Activated naive CD8-positive, alpha-beta T cell treated with anti-CD3 and anti-CD28 coated beads, Interleukin-2, amount 50 U/mL, for 16 hours (primary cell): Measurements from ENCODE around the gene TES.
"Not testable (repeated sequence)": the region's sequence is repeated elsewhere in the genome, so short reads cannot be mapped to it uniquely, and the experiment has no call there.

Source experiments
- DNase-seq: peaks from one replicate; pipeline ENCODE4 v3.0.0-alpha.2; 2020; ENCODE audit warnings: low read depth, low spot score

TES gene

DNA sequence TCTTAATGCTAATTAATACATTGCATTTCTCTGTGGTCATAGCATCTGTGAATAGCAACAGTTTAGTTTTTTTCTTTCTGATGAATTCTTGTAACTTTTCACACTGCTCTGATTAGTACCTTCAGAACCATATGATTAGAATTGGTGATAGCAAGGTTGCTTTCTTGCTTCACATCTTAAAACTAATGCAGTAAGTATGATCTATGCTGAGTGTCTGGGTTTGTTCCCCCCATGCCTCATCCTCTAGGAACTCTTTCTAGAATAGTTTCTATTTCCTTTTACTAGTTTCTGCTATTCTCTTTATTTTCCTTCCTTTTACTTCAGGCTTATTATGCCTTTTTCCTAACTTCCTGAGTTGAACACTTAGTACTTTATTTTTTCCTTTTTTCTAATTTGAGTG is 32.4 kb downstream of the TES start:
- DNase-seq: no peak

DNA sequence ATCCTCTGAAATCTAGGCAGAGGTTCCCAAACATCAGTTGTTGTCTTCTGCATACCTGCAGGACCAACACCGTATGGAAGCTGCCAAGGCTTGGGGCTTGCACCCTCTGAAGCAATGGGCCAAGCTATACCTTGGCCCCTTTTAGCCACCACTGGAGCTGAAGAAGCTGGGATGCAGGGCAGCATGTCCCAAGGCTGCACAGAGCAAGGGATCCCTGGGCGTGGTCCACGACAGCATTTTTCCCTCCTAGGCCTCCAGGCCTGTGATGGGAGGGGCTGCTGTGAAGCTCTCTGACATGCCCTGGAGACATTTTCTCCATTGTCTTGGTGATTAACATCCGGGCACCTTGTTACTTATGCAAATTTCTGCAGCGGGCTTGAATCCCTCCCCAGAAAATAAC is 34.5 kb downstream of the TES start:
- not testable (repeated sequence) for DNase-seq

DNA sequence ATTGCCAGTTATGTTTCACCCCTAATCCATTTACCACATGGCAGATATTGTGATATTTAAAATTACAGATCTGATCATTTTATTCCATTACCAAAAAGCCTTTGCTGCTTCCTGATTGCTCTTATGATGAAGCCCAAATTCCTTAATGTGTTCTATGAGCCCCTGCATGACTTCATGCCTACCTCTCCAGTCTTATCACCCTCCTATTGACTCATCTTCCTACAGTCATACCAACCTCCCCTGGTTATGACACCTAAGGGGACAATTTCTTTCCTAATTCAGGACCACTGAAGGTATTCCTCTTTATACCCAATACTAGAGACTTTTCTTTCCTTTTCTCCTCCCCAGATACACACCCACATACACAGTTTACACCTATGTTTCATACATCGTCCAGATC is 36.0 kb downstream of the TES start:
- DNase-seq: no peak

GRCh38 chr7:116249969-116250553 is 39.7 kb downstream of the TES start:
- DNase-seq: no peak

- no peak for DNase-seq
Observed at GRCh38 chr7:116251675-116252074, 41.3 kb downstream of the TES start.

DNA sequence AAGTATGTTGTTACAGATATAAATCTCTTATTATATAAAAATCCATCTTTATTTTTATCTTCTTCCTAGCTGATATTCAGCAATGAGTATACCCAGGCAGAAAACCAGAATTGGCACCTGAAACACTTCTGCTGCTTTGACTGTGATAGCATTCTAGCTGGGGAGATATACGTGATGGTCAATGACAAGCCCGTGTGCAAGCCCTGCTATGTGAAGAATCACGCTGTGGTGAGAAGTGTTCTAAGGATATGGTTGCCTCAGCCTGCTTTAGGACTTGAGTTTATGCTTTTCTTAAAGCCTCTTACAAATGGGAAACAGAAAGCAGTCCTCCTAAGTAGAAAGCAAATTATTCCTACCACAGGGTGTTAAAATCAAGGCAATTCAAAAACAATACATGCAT is 41.9 kb downstream of the TES start:
- no peak for DNase-seq

GRCh38 chr7:116257156-116257555 is 46.8 kb downstream of the TES start:
- no peak for DNase-seq

DNA sequence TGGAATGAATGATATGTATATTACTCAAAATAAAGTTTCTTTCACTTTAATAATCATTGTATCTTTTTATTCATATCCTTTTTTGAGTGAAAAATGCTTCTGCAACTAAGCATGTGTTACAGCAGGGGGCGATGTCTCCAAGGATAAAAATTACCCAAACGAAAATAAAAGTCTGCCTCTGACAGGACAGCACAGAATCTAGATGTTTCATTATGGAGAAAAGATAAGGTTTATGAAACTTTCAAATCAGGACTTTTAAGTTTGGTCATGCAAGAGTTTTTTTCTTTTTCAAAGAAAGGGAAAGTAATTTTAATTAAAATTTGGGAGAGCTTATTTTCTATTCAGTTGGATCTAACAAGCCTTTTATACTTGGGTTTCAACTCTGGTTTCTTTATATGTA is 48.4 kb downstream of the TES start:
- peak; percentile 4 for DNase-seq

GRCh38 chr7:116259156-116259870 is 49.0 kb downstream of the TES start:
- DNase-seq: no peak

DNA sequence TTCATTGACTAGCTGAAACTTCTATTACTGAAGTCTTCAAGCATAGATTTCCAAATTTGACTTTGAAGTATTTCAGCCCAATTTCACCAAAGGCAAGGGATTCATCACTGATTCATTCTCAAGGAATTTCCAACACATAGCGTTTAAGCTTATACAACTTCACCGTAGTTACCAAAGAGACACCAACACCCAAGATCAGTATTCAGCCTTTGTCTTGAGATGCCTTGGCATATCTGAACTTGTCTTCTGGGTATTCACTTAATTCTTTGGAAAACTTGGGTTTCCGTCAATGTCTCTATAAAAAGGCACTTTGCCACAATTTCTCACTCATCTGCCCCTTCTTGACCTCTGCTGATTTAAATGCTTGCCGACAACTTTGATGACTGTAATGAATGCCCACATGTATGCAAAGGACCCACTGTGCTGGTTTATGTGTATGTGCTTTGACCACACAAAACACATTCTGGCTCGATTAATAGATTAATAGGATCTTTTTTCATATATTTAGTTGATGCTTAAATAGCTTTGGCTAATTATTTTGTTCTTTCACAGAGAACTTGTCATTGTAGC is 49.6 kb downstream of the TES start:
- DNase-seq: no peak

- DNase-seq: no peak
Observed at GRCh38 chr7:116261904-116262303, 51.6 kb downstream of the TES start.

DNA sequence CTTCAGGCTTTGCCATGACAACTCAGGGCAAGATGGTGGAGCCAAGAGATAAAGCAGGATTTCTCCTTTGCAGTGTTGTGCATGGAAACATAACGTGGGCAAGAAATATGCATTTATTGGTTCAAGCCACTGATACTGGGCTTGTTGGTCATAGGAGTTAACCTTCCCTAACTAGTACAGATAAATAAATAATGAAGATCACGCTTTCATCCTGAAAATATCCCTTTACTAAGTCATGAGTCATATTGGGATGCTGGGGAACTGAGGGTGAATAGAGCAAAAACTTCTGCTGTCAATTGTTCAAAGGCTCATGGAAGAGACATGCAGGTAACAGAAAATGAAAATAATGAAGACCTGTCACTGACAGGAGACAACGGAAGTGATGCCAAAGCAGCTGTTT is 55.5 kb downstream of the TES start:
- no peak for DNase-seq

DNA sequence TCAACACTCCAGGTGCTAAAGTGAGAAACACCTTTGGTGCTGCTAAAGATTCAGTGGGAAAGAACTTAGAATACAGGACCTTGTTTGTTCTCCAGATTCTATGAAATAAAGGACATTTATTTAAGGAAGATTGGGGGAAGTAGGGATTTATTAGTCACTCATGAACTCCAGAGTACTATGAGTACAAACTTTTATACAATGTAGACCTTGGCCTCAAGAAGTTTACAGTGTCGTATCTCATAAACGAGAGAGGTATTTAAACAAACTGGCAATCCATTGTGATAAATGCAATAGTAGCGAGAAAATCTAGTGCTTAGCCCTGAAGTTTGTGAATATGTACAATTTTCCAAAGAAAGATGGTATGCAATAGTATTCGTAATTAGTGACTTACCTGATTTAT is 59.1 kb downstream of the TES start:
- DNase-seq: no peak

GRCh38 chr7:116271161-116271913 is 61.0 kb downstream of the TES start:
- DNase-seq: no peak

- no peak for DNase-seq
Observed at GRCh38 chr7:116271963-116272886, 61.9 kb downstream of the TES start.

DNA sequence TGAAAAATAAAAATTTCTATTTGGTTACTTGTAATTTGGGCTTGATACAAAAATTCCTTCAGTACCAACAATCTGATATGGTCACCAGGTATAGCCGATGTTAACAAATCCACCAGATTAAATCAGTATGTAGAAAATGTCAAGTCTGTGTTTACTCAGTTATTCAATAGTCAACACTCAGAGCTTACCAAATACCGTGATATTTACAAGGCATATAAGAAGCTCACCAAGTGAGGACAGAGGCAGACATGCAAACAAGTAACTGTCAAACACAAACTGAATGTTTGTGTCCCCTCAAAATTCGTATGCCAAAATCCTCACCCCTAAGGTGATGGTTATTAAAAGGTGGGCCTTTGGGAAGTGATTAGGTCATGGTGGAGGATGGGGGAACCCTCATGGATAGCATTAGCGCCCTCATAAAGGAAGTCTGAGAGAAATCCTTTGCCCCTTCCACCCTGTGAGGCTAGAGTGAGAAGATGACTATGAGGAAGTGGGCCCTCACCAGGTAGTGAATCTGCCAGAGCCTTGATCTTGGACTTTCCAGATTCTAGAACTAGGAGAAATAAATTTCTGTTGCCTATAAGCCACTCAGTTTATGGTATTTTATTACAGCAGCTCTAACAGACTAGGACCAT is 63.1 kb downstream of the TES start:
- no peak for DNase-seq

- DNase-seq: no peak
Observed at GRCh38 chr7:116273918-116274301, 63.6 kb downstream of the TES start.

DNA sequence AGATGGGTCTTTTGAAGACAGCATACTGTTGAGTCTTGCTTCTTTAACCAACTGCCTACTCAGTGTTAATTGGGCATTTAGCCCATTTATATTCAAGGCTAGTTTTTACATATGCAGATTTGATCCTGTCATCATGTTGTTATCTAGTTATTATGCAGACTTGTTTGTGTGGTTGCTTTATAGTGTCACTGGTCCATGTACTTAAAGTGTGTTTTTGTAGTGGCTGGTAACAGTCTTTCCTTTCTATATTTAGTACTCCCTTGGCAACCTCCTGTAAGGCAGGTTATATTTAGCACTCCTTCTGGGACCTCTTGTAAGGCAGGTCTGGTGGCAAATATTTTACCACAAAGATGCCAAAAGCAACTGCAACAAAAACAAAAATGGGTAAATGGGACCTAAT is 66.7 kb downstream of the TES start:
- no peak for DNase-seq

- DNase-seq: no peak
Observed at GRCh38 chr7:116279217-116279616, 68.9 kb downstream of the TES start.

DNA sequence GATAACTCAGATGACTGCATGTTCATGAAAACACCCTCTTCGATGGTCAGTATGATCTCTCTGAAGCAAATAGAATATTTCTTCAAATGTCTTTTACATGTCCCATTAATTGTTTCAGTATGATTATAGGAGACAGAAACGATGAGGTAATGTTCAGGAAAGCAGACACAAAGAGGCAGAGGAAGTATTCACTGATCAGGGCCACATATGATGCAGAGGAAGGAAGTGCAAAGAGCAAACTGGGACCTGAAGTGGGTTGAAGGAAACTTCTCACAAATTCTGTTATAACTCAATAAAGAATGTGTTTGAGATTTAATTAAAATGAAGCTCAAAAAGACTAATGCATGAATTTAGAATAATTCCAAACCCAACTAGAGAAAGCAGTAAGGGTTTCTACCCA is 70.5 kb downstream of the TES start:
- DNase-seq: no peak

DNA sequence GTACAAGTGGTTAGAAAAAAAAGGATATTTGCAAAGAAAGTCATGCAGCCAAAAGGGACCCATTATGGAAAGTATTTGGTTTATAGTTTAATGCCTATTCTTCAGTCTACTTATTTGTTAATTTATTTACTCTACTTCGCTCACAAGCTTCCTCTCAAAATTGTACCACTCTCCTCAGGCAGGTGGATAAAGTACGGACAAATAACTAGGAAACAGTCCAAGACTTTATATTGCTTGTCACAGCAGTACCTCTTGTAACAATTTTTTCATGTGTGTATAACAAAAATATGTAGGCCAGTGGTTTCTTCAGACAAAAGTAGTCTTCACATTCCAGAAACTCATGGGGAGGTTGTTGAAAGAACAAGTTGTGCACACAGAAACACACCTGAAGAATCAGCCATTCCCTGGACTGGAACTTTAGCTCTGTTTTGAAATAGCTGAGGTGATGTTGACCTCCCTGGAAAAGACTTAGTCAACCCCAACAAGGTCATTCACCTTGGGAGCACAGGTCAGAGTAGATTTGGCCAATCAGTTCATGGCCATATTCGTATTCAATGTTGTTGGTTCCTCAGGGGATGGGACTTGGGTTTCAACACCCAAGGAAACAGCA is 73.4 kb downstream of the TES start:
- DNase-seq: no peak
